GM21619 (cell line): ENCODE measurements around the gene EML1.

ENCODE experiments used
- ATAC-seq: cut with Tn5 transposase; IDR thresholded peaks from one replicate; pipeline ENCODE4 v1.9.1; 2021; ENCODE audit not compliant: unreplicated experiment

EML1 gene

GRCh38 chr14:99952453-99952852, 159.2 kb downstream of the EML1 start:
- no peak for ATAC-seq

DNA sequence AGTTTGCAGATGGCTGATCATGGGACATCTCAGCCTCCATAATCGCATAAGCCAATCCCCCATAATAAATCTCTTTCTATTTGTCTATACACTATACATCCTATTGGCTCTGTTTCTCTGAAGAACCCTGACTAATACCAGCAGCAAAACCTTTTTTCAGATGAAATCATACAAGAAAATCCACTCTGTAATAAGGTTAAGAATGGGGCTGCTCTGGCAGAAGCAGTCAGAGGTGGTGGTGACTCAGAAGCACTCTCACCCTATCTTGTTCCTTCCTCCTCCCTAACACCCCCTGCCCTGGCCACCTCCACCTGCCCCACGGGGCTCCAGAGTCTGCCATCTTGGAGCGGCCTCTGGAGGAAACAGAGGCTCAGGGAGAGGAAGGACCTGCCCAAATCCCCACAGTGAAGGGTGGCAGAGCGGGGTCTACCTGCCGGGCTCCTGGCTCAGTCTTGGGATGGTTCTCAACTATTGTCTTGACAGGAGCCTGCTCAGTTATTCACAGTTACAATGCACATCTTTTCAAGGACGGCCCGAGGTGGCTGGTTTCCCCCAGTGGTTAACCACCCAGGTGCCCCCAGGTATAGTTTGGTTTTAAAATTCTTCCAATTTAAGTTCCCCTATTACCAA, 162.7 kb downstream of the EML1 start:
- ATAC-seq = no peak

- no peak for ATAC-seq
Observed at GRCh38 chr14:99958380-99958779, 165.2 kb downstream of the EML1 start.

GRCh38 chr14:99961826-99962518, 168.8 kb downstream of the EML1 start:
- no peak for ATAC-seq

DNA sequence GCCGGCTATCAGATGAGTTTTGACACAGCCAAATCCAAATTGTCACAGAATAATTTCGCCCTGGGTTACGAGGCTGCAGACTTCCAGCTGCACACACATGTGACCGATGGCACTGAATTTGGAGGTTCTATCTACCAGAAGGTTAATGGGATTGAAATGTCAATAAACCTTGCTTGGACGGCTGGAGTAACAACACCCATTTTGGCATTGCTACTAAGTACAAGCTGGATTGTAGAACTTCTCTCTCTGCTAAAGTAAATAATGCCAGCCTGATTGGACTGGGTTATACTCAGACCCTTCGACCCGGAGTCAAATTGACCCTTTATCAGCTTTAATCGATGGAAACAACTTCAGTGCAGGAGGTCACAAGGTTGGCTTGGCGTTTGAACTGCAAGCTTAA, 171.8 kb downstream of the EML1 start:
- no peak for ATAC-seq

GRCh38 chr14:99966037-99966835, 173.0 kb downstream of the EML1 start:
- no peak for ATAC-seq

- no peak for ATAC-seq
Observed at GRCh38 chr14:99966912-99967311, 173.7 kb downstream of the EML1 start.

DNA sequence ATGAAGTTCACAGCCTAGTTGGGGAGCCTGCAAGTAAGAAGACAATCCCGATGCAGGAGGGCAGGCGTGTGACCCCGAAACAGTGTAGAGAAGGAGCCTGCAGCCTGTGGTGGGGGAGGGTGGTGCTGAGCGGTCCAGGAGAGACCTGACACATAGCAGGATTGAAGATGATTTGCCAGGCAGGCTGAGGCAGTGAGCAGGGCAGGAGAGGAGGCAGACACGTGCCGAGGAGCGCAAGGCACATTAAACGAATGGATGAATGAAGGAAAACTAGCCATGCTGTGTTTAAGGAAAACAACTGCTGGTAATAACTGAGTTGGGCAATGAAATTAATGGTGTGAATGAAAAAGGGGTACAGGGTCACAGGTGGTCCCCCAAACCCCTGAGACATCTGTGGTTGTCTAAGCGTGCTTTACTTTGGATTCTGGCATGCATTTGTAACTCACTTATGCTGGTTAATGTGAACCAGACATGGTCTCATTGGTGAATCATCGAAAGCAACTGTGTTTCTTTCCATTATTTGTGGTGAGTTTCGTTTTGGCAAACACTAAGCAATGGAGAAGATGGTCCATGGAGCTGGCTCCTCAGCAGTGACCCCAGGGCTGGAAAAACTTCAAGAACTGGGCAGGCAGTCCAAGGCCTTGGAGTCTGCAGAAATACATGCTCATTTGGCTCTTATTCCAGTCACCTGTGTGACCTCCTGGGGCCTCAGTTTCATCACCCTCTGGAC, 175.1 kb downstream of the EML1 start:
- ATAC-seq = no peak

DNA sequence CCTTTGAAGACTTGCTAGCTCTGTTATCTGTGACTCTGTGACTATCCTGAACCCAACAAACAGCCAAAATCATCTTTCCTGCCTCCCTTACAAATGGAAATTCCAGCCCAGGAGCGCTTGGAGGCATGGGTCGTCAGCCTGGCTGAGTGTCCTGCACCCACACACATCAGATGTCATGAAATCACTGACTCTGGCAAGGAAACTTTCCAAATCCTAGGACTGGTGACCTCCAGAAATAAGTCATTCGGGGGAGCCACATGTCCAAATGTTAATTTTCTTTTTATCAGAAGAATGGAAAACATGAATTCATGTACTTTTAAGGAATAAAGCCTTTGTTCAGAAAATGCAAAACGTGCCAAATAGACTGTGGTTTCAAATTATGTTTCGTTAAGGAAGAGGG, 175.7 kb downstream of the EML1 start:
- no peak for ATAC-seq

GRCh38 chr14:99969673-99970322, 176.6 kb downstream of the EML1 start:
- no peak for ATAC-seq

GRCh38 chr14:99971087-99971940, 178.1 kb downstream of the EML1 start:
- peak; percentile 58 for ATAC-seq

- peak; percentile 24 for ATAC-seq
Observed at GRCh38 chr14:99971941-99972747, 178.9 kb downstream of the EML1 start.

DNA sequence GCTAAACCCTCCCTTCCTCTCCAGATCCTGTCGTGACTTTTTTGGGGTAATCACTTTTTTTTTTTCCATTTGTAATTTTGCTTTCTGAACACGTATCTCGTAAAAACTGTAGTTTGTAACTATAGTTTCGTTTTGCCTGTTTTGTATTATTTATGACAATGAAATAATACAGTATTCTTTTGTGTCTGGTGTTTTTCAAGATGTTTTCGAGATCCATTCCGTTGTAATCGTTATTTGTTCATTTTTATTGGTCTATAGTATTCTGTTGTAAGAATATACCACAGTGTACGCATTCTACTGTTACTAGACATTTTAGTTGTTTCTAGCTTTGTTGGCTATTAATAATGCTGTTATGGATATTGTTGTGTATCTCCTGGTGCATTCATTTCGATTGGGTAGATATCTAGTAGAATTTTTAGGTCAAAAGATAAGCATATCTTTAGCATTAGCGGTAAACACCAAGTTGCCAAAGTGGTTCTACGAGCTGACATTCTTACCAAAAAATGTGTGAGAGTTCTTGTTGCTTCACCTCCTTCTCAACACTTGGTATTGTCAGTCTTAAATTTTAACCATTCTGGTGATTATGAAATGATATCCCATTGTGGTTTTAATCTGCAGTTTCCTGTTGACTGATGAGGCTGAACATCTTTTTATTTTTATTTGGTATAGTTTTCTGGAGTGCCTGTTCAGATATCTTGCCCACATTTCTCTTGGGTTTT, 179.7 kb downstream of the EML1 start:
- ATAC-seq = no peak

GRCh38 chr14:99975190-99975589, 182.0 kb downstream of the EML1 start:
- no peak for ATAC-seq

GRCh38 chr14:99976021-99976420, 182.8 kb downstream of the EML1 start:
- ATAC-seq = no peak

DNA sequence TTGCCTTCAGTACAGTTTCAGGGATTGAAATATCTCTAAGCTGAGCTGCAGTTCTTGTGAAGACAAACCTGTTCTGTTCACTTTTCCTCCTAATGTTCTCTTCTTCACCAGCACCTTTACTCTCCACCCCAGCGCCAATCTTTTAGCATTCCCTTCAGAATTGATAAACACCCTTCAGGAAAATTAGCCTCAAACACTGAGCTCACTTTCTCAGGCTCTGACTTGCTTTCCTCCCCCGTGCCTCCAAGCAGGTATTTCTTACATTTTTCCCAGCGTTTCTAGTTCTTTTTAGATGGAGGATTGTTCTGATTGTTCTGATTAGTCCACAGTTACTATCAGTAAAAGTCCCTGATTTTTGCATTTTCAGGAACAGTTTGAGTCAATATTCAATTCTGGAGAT, 183.5 kb downstream of the EML1 start:
- ATAC-seq = no peak

DNA sequence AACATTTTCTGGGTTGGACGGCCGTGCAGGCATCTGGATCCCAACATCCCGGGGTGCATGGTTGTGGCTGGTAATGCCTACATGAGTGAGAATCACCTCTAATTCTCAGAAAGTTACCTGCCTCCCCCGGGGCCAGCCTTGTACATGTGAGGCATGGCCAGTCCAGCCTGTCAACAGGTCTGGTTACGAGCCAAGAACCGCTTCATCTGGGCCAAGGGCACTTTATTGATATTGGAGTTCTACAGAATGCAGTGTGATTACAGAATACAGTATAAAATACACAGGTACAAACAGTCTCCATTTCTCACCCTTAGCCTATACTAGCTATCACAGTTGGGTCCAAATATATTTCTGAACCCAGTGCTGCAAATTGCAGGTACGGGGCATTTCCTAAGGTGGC, 187.1 kb downstream of the EML1 start:
- ATAC-seq = no peak

DNA sequence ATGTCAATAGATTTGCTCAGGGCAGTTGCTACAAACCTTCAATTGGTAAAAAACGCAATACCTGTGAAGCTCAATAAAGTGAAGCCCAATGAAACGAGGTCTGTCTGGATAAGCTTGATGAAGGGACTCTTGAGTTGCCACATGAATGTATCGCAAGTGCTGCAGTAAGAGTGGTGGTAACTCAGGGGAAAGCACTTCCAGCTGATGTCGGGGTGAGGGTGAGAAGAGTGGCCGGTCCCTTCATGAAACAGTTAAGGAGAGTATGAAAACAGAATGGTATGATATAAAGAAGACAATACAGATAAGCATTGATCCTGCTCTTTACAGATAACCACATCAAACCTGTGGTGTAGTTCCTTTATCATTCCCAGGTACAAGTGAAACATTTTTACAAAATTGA, 188.6 kb downstream of the EML1 start:
- no peak for ATAC-seq
